GM10847 (cell line): Measurements from ENCODE around the gene UCP2.

ENCODE experiments used
- POLR2A ChIP-seq: IDR thresholded peaks from 2 replicates; pipeline ENCODE4 v1.6.1; 2011; ENCODE audit not compliant: insufficient read length; ENCODE audit errors: extremely low read depth

Gene UCP2

DNA sequence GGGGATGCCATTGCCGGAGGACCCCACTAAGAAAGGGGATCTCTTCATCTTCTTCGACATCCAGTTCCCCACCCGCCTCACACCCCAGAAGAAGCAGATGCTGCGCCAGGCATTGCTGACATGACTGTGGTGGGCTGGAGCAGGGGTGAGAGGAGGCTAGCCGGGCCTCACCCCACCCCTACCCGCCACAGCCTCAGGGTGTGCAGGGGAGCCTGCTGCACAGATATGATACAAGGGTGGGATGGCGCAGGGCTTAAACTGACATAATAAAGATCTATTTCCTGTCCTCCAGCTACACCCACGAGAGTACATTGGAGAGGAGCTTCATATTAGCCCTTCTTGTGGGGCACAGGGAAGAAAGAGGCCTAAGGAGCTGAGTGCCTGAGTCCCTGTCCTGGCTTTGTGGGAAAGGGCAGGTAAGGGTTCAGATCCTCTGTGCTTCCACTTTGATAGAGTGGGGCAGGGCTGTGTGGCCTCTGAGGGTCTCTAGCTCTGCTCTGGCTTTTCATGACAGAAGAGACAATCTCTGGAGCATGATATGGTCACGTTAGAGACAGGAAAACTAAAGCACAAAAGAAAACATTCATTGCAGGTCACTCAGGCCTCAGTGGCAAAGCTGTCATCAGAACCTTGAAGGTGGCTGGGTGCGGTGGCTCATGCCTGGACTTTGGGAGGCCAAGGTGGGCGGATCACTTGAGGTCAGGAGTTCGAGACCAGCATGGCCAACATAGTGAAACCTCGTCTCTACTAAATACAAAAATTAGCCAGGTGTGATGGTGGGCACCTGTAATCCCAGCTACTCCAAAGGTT, 12.4 kb downstream of the UCP2 start:
- no peak for TF ChIP-seq POLR2A

GRCh38 chr11:73969091-73969490, 13.6 kb downstream of the UCP2 start:
- no peak for TF ChIP-seq POLR2A

- no peak for TF ChIP-seq POLR2A
These were observed 14.2 kb downstream of the UCP2 start for GRCh38 chr11:73968356-73968966.

DNA sequence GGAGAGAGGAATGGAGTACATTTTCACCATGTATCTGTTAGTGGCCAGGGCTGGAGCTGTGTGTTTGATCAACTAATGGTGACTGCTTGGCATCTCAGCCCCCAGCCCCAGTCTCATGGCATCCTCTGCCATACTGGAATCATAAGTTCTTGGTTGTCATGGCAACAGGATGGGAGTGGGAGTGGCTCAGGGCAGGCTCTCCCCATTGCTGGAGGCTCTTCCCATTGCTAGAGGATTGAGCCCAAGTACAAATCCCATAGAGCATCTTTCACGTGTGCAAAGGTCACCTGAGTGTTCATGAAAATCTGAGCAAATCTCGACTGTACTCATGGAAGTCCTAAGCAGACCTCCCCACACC, 16.9 kb downstream of the UCP2 start:
- TF ChIP-seq POLR2A: no peak

GRCh38 chr11:73965076-73965763, 17.4 kb downstream of the UCP2 start:
- TF ChIP-seq POLR2A: no peak

GRCh38 chr11:73963861-73964260, 18.8 kb downstream of the UCP2 start:
- no peak for TF ChIP-seq POLR2A

- TF ChIP-seq POLR2A: no peak
These were observed 20.4 kb downstream of the UCP2 start for GRCh38 chr11:73962101-73962705.

- TF ChIP-seq POLR2A: no peak
These were observed 21.3 kb downstream of the UCP2 start for GRCh38 chr11:73961321-73961720.

DNA sequence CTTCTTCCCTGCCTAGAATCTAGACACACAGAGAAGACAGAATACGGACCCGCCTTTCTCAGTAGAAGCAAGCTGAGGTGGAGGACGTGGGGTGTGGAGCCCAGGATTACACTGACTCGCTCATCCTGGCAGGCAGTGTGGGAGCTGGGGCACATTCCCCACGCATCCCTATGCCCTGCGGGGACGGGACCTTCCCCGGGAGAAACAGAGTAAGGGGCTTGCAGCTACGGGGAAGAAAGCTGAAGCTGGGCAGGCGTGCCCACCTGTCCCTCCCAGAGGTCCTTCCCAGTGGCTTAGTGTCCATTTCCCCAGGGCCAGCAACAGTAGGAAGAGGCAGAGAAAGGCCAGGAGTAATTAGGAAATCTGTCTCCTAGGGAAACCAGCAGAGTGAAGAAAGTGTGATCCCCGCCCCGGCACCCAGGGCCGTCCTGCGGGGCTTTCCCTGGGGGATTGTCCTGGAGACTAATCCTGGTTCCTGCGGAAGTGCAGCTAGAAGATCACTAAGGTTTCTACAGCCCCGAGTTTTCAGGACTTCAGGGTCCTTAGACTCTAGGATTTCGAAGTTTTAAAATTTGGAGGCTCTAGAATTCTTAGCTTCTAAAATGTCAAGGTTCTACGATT, 24.0 kb downstream of the UCP2 start:
- no peak for TF ChIP-seq POLR2A

DNA sequence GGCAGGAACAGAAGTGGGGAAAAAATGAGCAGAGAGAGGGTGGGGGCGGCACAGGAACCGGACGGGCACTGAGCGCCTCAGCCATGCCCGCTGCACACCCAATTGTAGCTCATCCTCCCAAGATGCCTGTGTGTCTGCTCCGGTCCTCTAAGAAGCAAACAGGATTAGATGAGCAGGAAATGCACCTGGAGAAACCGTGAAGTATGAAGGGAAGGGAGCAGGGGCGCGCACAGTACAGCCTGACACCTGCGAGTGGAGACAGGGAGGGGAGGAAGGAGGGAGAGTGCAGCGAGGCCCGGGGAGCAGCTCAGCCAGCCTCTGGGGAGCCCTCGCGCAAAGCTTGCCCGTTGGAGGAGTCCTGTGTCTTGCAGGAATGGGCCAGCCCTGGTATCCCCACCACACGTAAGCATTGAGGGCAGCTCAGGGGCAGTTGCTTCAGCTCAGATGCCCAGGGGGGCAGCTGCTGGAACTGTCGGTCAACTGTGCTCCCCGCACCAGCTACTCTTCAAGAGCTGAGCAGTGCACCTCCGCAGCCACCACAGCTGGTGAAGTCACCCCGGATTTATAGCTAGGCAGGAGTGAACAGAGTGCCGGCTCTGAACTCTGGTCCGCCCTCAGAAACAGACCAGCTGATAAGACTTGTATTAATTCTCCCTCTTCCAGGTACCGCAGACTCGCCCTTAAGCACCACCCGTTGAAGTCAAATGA, 24.8 kb downstream of the UCP2 start:
- TF ChIP-seq POLR2A: no peak

DNA sequence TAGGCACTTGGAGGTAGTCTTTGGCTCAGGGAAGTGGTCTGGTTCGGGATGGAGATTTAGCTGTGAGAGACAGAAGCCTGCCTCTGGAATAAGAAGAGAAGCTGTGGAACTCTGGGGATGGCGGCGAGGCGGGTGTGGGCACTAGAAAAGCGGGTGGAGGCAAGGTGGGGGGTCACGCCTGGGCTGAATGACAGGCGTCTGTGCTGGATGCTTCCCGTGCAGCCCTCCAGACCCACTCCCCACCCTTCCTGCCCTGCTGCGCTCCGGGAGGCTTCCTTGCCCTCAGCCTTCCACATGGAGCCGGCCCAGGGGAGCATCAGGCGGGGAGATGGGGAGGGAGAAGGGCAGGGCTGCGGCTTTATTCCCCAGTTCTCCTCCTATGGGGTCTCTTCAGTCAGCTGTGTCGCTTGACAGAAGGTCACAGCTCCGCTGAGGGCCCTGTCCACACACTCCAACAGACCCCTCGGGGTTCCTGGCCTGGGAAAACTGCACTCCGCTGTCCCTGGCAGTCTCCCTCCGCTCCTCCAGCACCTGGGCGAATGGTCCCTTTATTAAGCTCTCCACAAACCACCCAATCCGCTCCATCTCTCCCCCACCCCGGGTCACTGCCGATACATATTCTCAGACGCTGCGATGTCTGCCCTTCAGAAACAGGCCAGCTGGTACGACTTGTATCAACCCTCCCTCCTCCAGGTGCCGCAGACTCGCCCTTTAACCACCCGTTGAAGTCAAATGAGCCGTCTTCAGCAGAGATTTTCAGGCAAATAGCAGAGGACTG, 25.6 kb downstream of the UCP2 start:
- TF ChIP-seq POLR2A: no peak

DNA sequence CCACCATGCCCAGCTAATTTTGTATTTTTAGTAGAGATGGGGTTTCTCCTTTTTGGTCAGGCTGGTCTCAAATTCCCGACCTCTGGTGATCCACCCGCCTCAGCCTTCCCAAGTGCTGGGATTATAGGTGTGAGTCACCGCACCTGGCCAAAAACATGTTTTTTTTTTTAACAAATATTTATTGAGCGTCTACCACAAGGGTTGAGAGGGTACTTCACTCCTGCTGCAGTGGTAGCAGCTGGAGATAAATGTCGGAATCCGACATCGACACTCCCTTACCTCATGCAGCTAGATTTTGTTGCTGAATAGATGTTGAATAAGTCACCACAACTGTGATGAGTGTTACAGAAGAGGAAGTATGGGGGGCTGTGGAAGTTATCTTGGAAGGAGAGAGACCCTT, 30.8 kb downstream of the UCP2 start:
- no peak for TF ChIP-seq POLR2A

GRCh38 chr11:73950869-73951710, 31.6 kb downstream of the UCP2 start, which contains the start of gene DNAJB13:
Gene DNAJB13 (plus strand): TSS chr11:73951026. CDS start chr11:73951070, 44 bp downstream.
- TF ChIP-seq POLR2A: no peak
